ENCODE data around the gene GID8.

Gene GID8

DNA sequence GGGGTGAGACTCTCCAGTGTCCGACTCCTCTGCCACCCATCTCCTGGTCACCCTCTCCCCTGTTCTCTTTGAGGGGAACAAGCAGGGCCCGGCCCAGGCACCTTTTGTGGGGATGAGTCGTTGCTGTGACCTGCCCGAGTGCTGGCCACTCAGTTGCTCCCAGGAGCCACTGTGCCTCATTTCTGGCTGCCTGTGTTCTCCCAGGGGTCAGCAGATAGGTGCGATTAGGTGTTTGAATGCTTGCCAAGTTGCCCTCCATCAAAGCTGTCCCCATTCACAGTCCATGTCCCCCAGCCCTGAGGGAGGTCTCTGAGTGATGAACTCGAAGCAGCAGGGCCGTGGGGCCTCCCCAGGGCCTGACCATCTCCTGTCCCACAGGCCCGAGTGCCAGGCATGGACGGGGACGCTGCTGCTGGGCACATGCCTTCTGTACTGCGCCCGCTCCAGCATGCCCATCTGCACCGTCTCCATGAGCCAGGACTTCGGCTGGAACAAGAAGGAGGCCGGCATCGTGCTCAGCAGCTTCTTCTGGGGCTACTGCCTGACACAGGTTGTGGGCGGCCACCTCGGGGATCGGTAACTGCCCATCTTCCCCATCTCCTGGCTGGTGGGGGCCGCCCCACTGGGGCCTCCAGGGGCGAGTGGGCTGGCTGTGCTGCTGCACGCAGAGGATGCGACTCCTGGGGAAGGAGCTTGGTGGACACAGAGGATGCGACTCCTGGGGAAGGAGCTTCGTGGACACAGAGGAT, 18.6 kb downstream of the GID8 start:
- TF ChIP-seq EZH2phosphoT487 (conservative IDR thresholded peaks at IDR 0.05; ENCODE audit: low read length), result no peak
- TF ChIP-seq, protein P1, sequence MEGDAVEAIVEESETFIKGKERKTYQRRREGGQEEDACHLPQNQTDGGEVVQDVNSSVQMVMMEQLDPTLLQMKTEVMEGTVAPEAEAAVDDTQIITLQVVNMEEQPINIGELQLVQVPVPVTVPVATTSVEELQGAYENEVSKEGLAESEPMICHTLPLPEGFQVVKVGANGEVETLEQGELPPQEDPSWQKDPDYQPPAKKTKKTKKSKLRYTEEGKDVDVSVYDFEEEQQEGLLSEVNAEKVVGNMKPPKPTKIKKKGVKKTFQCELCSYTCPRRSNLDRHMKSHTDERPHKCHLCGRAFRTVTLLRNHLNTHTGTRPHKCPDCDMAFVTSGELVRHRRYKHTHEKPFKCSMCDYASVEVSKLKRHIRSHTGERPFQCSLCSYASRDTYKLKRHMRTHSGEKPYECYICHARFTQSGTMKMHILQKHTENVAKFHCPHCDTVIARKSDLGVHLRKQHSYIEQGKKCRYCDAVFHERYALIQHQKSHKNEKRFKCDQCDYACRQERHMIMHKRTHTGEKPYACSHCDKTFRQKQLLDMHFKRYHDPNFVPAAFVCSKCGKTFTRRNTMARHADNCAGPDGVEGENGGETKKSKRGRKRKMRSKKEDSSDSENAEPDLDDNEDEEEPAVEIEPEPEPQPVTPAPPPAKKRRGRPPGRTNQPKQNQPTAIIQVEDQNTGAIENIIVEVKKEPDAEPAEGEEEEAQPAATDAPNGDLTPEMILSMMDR (IDR thresholded peaks at IDR 0.05; ENCODE audit: insufficient read depth, low read length, poor library complexity, severe bottlenecking), result no peak
- Histone ChIP-seq H3K79me2 (ENCODE audit: insufficient read depth, low read length) (peaks cover 25% of the 10 kb centered on the region), H3K9ac (ENCODE audit: low read length) (no peak overlapping the region), H3K9me2 (replicated peaks; ENCODE audit: insufficient read depth, low read length) (no peaks in the 10 kb centered on the region), H3K27me3 (ENCODE audit: low read length) (no peaks in the 10 kb centered on the region), H3K36me3 (ENCODE audit: low read length) (no peaks in the 10 kb centered on the region), H3F3A (ENCODE audit: insufficient read depth) (peaks cover 18% of the 10 kb centered on the region), H4K20me1 (ENCODE audit: low read depth, low read length) (no peaks in the 10 kb centered on the region), H3K4me3 (ENCODE audit: insufficient read depth, low read length, poor library complexity, severe bottlenecking) (no peak overlapping the region), H3K9me3 (ENCODE audit: insufficient read depth, low read length) (no peaks in the 10 kb centered on the region), H3K27ac (ENCODE audit: low read depth, low read length) (no peak overlapping the region), H2AFZ (ENCODE audit: low read depth, low read length, severe bottlenecking) (no peak overlapping the region), H3K4me2 (ENCODE audit: low read depth, low read length, poor library complexity, severe bottlenecking) (no peak overlapping the region)

DNA sequence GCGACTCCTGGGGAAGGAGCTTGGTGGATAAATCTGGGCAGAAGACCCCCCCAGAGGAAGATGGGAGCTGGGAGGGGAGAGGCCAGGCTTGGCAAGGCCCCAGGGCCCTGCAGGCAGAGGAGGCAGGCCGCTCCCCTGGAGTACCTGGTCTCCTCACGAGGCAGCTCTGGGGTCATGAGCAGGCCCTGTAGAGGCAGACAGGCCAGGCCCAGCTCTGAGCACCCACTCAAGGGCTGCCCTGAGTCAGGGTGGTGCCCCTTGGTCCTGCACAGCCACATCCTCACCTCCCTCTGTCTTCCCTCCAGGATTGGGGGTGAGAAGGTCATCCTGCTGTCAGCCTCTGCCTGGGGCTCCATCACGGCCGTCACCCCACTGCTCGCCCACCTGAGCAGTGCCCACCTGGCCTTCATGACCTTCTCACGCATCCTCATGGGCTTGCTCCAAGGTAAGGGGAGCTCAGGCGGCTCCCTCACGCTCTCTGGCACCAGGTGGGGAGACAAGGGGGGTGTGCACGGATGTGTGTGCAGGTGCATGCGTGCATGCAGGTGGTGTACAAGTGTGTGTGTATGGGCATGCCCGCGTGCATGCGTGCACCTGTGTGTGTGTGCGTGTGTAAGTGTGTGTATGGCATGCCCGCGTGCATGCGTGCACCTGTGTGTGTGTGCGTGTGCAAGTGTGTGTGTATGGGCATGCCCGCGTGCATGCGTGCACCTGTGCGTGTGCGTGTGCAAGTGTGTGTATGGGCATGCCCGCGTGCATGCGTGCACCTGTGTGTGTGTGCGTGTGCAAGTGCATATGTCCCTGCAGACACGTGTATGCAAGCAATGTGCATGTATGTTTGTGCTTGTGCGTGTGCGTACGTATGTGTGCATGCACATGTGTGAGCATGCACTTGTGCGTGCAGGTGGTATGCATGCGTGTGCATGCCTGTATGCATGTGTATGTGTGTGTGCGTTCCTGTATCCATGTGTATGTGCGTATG, 19.5 kb downstream of the GID8 start:
- H3F3A ChIP-seq (ENCODE audit: insufficient read depth), result peaks cover 16% of the 10 kb centered on the region
- no peaks in the 10 kb centered on the region for H3K36me3 ChIP-seq (ENCODE audit: low read length)
- no peaks in the 10 kb centered on the region for H3K9me2 ChIP-seq (replicated peaks; ENCODE audit: insufficient read depth, low read length)
- H3K4me3 ChIP-seq (ENCODE audit: insufficient read depth, low read length, poor library complexity, severe bottlenecking), result no peak overlapping the region
- no peak for TF ChIP-seq EZH2phosphoT487 (conservative IDR thresholded peaks at IDR 0.05; ENCODE audit: low read length)
- TF ChIP-seq, protein P1 (IDR thresholded peaks at IDR 0.05; ENCODE audit: insufficient read depth, low read length, poor library complexity, severe bottlenecking), result no peak
- H3K27me3 ChIP-seq (ENCODE audit: low read length), result no peaks in the 10 kb centered on the region
- H3K9ac ChIP-seq (ENCODE audit: low read length), result no peak overlapping the region
- H3K79me2 ChIP-seq (ENCODE audit: insufficient read depth, low read length), result peaks cover 25% of the 10 kb centered on the region
- no peak overlapping the region for H3K27ac ChIP-seq (ENCODE audit: low read depth, low read length)
- no peaks in the 10 kb centered on the region for H3K9me3 ChIP-seq (ENCODE audit: insufficient read depth, low read length)
- H3K4me2 ChIP-seq (ENCODE audit: low read depth, low read length, poor library complexity, severe bottlenecking), result no peak overlapping the region
- no peaks in the 10 kb centered on the region for H4K20me1 ChIP-seq (ENCODE audit: low read depth, low read length)
- no peak overlapping the region for H2AFZ ChIP-seq (ENCODE audit: low read depth, low read length, severe bottlenecking)

DNA sequence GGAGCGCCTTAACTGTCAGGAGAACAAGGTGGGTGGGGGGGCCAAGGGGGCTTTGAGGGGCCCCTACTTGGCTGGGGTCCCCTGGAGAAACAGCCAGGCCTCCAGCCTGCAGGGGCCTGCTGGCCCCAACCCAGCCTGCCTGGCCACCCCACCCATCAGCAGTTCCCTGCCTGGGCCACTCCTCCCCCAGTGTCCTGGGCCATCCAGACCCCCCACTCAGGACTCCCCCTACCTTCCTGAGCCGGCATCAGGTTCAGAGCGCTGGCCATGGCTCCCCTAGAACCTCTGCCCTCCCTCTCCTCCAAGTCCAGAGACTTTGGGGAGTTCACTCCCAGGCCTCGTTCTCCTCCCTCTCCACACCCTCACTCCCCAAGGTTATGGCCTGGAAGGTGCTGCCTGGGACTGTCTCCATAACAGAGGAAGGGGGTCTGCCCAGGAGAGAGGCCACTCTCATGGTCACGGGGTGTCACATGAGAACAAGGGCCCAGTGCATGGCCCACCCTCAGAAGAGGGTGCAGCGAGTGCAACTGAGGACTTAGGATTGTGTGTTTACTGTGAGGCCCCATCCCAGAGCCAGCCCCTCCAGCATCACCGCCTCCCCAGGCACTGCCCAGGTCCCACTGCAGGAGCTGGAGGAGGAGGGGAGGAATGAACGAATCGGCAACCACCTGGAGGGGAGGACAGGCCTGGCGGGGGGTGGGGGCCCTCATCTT, 20.6 kb downstream of the GID8 start:
- no peak overlapping the region for H3K27ac ChIP-seq (ENCODE audit: low read depth, low read length)
- TF ChIP-seq EZH2phosphoT487 (conservative IDR thresholded peaks at IDR 0.05; ENCODE audit: low read length), result no peak
- TF ChIP-seq, protein P1 (IDR thresholded peaks at IDR 0.05; ENCODE audit: insufficient read depth, low read length, poor library complexity, severe bottlenecking), result no peak
- no peak overlapping the region for H3K4me3 ChIP-seq (ENCODE audit: insufficient read depth, low read length, poor library complexity, severe bottlenecking)
- H4K20me1 ChIP-seq (ENCODE audit: low read depth, low read length), result no peaks in the 10 kb centered on the region
- H3K9ac ChIP-seq (ENCODE audit: low read length), result no peak overlapping the region
- H3K27me3 ChIP-seq (ENCODE audit: low read length), result no peaks in the 10 kb centered on the region
- H3K36me3 ChIP-seq (ENCODE audit: low read length), result no peaks in the 10 kb centered on the region
- no peak overlapping the region for H2AFZ ChIP-seq (ENCODE audit: low read depth, low read length, severe bottlenecking)
- H3K9me2 ChIP-seq (replicated peaks; ENCODE audit: insufficient read depth, low read length), result no peaks in the 10 kb centered on the region
- H3K79me2 ChIP-seq (ENCODE audit: insufficient read depth, low read length), result peaks cover 18% of the 10 kb centered on the region; the same call in 1 of the 2 replicates
- H3F3A ChIP-seq (ENCODE audit: insufficient read depth), result peaks cover 13% of the 10 kb centered on the region
- no peak overlapping the region for H3K4me2 ChIP-seq (ENCODE audit: low read depth, low read length, poor library complexity, severe bottlenecking)
- no peaks in the 10 kb centered on the region for H3K9me3 ChIP-seq (ENCODE audit: insufficient read depth, low read length)

Measured in SU-DHL-6 (cell line).